Activated T-cell treated with anti-CD3 and anti-CD28 coated beads, Interleukin-2, amount 50 U/mL, for 1 hour (primary cell): ENCODE measurements around the gene FSTL4.

ENCODE experiments used
- DNase-seq: peaks from one replicate; pipeline ENCODE4 v3.0.0-alpha.2; 2020

Gene FSTL4

GRCh38 chr5:133360693-133361472, 251.5 kb downstream of the FSTL4 start:
- DNase-seq: no peak

- DNase-seq: no peak
These were observed 252.5 kb downstream of the FSTL4 start for GRCh38 chr5:133359861-133360260.

- DNase-seq: no peak
These were observed 254.1 kb downstream of the FSTL4 start for GRCh38 chr5:133358271-133358670.

GRCh38 chr5:133357758-133358157, 254.6 kb downstream of the FSTL4 start:
- no peak for DNase-seq

GRCh38 chr5:133356984-133357421, 255.3 kb downstream of the FSTL4 start:
- no peak for DNase-seq

- DNase-seq: no peak
These were observed 255.9 kb downstream of the FSTL4 start for GRCh38 chr5:133356396-133356983.

- DNase-seq: no peak
These were observed 257.8 kb downstream of the FSTL4 start for GRCh38 chr5:133354323-133355185.

GRCh38 chr5:133353741-133354140, 258.6 kb downstream of the FSTL4 start:
- DNase-seq: no peak

- no peak for DNase-seq
These were observed 263.9 kb downstream of the FSTL4 start for GRCh38 chr5:133348406-133348805.

- DNase-seq: no peak
These were observed 265.3 kb downstream of the FSTL4 start for GRCh38 chr5:133347039-133347438.

- no peak for DNase-seq
These were observed 268.1 kb downstream of the FSTL4 start for GRCh38 chr5:133344266-133344665.

GRCh38 chr5:133343196-133343595, 269.1 kb downstream of the FSTL4 start:
- no peak for DNase-seq

GRCh38 chr5:133341915-133342710, 270.2 kb downstream of the FSTL4 start:
- DNase-seq: no peak

GRCh38 chr5:133341296-133341695, 271.0 kb downstream of the FSTL4 start:
- no peak for DNase-seq

GRCh38 chr5:133340822-133341221, 271.5 kb downstream of the FSTL4 start:
- no peak for DNase-seq

GRCh38 chr5:133340002-133340755, 272.2 kb downstream of the FSTL4 start:
- DNase-seq: no peak

GRCh38 chr5:133338504-133339355, 273.6 kb downstream of the FSTL4 start:
- DNase-seq: no peak

- no peak for DNase-seq
These were observed 274.4 kb downstream of the FSTL4 start for GRCh38 chr5:133337795-133338445.

GRCh38 chr5:133336969-133337410, 275.4 kb downstream of the FSTL4 start:
- no peak for DNase-seq
